ENCODE measurements around the gene IL17RB. TPM values are rescaled to one million over a fixed set of nuclear protein-coding genes. Genes with fewer than 3 reads are reported as not detected.

The IL17RB gene
- total RNA-seq, 2 experiments from 2014 or later: 0.57 TPM; not detected in 1

DNA sequence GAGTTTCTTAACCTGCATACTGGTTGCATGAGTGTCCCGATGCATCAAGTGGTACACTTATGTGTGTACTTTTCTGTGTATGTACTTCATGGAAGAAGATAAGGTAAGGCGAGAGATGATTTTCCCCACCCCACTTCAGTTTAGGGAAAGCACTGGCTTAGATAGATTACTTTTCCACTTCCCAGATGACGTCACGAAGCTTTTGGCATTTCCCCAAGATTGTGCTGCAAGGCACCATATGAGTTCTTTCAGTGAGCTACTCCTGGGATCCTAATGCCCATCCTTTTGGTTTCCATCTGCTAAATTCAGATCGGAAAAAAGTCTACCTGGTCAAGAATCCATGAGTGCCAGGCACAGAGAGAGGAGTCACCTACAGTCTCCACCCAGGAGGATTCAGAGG is 4.5 kb downstream of the IL17RB start:
- Histone ChIP-seq H4K20me1 (ENCODE audit: insufficient read depth, low read length) (no peaks in the 10 kb centered on the region), H3K9me3 (ENCODE audit: low read length) (no peaks in the 10 kb centered on the region), H3K4me2 (ENCODE audit: low read length) (no peak overlapping the region), H3K4me3 (ENCODE audit: low read depth, low read length, poor library complexity, severe bottlenecking) (no peak overlapping the region), H3K36me3 (ENCODE audit: insufficient read depth, low read length) (no peaks in the 10 kb centered on the region), H3K27ac (ENCODE audit: low read depth, low read length, poor library complexity, severe bottlenecking) (no peak overlapping the region), H2AFZ (ENCODE audit: low read length) (no peak overlapping the region), H3K79me2 (ENCODE audit: insufficient read depth, low read depth, low read length) (no peaks in the 10 kb centered on the region), H3K9me2 (ENCODE audit: insufficient read depth, low read length) (no peaks in the 10 kb centered on the region), H3K4me1 (ENCODE audit: insufficient read depth, low read length, poor library complexity, severe bottlenecking) (no peaks in the 10 kb centered on the region)
- POLR2A ChIA-PET: no interaction called here
- no peak for TF ChIP-seq EZH2phosphoT487 (IDR thresholded peaks at IDR 0.05; ENCODE audit: borderline replicate concordance, low read depth, low read length)
- TF ChIP-seq, protein P1, sequence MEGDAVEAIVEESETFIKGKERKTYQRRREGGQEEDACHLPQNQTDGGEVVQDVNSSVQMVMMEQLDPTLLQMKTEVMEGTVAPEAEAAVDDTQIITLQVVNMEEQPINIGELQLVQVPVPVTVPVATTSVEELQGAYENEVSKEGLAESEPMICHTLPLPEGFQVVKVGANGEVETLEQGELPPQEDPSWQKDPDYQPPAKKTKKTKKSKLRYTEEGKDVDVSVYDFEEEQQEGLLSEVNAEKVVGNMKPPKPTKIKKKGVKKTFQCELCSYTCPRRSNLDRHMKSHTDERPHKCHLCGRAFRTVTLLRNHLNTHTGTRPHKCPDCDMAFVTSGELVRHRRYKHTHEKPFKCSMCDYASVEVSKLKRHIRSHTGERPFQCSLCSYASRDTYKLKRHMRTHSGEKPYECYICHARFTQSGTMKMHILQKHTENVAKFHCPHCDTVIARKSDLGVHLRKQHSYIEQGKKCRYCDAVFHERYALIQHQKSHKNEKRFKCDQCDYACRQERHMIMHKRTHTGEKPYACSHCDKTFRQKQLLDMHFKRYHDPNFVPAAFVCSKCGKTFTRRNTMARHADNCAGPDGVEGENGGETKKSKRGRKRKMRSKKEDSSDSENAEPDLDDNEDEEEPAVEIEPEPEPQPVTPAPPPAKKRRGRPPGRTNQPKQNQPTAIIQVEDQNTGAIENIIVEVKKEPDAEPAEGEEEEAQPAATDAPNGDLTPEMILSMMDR (conservative IDR thresholded peaks at IDR 0.05; ENCODE audit: low read length): no peak
- DNase-seq (ENCODE audit: low spot score): no peak
- intact Hi-C loops (cut with micrococcal nuclease; ENCODE audit: unreplicated experiment): no loop called here
- CTCF ChIA-PET (ENCODE audit: unreplicated experiment): no interaction called here
- BruUV-seq (replicated peaks): no TSS peak

DNA sequence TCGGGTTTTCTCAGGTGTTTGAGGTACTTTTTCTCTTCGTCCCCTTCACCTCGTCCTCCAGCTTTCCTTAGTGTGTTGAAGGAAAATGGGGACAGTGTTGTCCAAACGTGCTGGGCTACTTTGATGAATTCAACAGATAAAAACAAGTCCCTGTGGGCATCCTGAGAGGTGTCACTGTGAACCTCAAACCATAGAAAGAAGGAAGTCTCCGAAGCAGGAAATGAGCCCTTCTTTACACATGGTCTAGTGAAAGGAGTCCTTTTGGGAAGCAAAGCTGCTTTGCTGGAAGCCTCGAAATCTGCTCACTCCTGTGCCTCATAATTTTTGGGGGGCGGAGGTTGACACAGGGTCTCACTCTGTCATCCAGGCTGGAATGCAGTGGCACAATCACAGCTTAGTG is 10.6 kb downstream of the IL17RB start:
- POLR2A ChIA-PET: no interaction called here
- Histone ChIP-seq H3K27ac (ENCODE audit: low read depth, low read length, poor library complexity, severe bottlenecking) (no peak overlapping the region), H3K4me2 (ENCODE audit: low read length) (no peak overlapping the region), H3K79me2 (ENCODE audit: insufficient read depth, low read depth, low read length) (no peaks in the 10 kb centered on the region), H3K4me3 (ENCODE audit: low read depth, low read length, poor library complexity, severe bottlenecking) (no peak overlapping the region), H3K9me2 (ENCODE audit: insufficient read depth, low read length) (no peaks in the 10 kb centered on the region), H3K36me3 (ENCODE audit: insufficient read depth, low read length) (peaks cover 32% of the 10 kb centered on the region), H3K4me1 (ENCODE audit: insufficient read depth, low read length, poor library complexity, severe bottlenecking) (no peaks in the 10 kb centered on the region), H3K9me3 (ENCODE audit: low read length) (no peaks in the 10 kb centered on the region), H2AFZ (ENCODE audit: low read length) (no peak overlapping the region), H4K20me1 (ENCODE audit: insufficient read depth, low read length) (no peaks in the 10 kb centered on the region; the same call in 1 of the 2 replicates)
- TF ChIP-seq, protein P1 (conservative IDR thresholded peaks at IDR 0.05; ENCODE audit: low read length): no peak
- TF ChIP-seq EZH2phosphoT487 (IDR thresholded peaks at IDR 0.05; ENCODE audit: borderline replicate concordance, low read depth, low read length): no peak
- no peak for DNase-seq (ENCODE audit: low spot score)
- BruUV-seq (replicated peaks): no TSS peak
- intact Hi-C loops (cut with micrococcal nuclease; ENCODE audit: unreplicated experiment): no loop called here
- CTCF ChIA-PET (ENCODE audit: unreplicated experiment): no interaction called here

DNA sequence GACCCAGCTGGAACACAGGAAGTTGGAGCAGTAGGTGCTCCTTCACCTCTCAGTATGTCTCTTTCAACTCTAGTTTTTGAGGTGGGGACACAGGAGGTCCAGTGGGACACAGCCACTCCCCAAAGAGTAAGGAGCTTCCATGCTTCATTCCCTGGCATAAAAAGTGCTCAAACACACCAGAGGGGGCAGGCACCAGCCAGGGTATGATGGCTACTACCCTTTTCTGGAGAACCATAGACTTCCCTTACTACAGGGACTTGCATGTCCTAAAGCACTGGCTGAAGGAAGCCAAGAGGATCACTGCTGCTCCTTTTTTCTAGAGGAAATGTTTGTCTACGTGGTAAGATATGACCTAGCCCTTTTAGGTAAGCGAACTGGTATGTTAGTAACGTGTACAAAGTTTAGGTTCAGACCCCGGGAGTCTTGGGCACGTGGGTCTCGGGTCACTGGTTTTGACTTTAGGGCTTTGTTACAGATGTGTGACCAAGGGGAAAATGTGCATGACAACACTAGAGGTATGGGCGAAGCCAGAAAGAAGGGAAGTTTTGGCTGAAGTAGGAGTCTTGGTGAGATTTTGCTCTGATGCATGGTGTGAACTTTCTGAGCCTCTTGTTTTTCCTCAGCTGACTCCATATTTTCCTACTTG is 11.9 kb downstream of the IL17RB start:
- Histone ChIP-seq H3K27ac (ENCODE audit: low read depth, low read length, poor library complexity, severe bottlenecking) (no peak overlapping the region), H3K79me2 (ENCODE audit: insufficient read depth, low read depth, low read length) (no peaks in the 10 kb centered on the region), H3K9me2 (ENCODE audit: insufficient read depth, low read length) (no peaks in the 10 kb centered on the region), H2AFZ (ENCODE audit: low read length) (no peak overlapping the region), H3K9me3 (ENCODE audit: low read length) (no peaks in the 10 kb centered on the region), H4K20me1 (ENCODE audit: insufficient read depth, low read length) (no peaks in the 10 kb centered on the region; the same call in 1 of the 2 replicates), H3K4me1 (ENCODE audit: insufficient read depth, low read length, poor library complexity, severe bottlenecking) (peaks cover 3% of the 10 kb centered on the region), H3K36me3 (ENCODE audit: insufficient read depth, low read length) (peaks cover 45% of the 10 kb centered on the region), H3K4me2 (ENCODE audit: low read length) (no peak overlapping the region), H3K4me3 (ENCODE audit: low read depth, low read length, poor library complexity, severe bottlenecking) (no peak overlapping the region)
- CTCF ChIA-PET (ENCODE audit: unreplicated experiment): no interaction called here
- intact Hi-C loops (cut with micrococcal nuclease; ENCODE audit: unreplicated experiment): no loop called here
- DNase-seq (ENCODE audit: low spot score): no peak
- POLR2A ChIA-PET: no interaction called here
- TF ChIP-seq EZH2phosphoT487 (IDR thresholded peaks at IDR 0.05; ENCODE audit: borderline replicate concordance, low read depth, low read length): no peak
- TF ChIP-seq, protein P1 (conservative IDR thresholded peaks at IDR 0.05; ENCODE audit: low read length): no peak
- BruUV-seq (replicated peaks): no TSS peak

All from OCI-LY7 (cell line).